Measurements from ENCODE around the gene TBC1D22A.

DNA sequence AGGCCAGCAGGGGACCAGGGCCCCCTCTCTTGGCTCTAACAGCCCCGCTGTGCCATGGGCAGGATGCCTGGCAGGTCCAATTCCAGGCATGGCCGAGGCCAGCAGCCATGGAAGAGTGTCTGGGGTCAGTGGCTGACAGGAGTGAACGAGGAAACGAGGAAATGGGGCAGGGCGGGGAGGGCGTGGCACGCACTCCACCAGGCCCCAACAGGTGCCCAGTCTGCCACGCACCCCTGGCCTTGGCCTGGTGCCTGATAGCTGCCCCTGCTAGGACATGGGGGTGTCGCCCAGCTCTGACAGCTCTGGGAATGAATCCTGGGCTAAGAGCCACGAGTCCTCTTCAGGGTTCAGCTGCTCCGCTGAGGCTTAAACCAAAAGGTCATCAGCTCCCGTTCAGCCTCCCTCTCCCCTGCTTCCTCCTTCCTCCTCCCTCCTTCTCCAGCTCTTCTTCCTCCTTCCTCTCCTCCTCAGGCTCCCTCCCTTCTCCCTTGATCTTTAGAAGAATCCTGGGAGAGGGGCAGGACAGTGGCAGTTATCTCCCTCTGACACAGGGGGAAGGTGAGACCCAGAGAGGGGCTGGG lies 11.5 kb upstream of the TBC1D22A start:
- TF ChIP-seq CTCFL (IDR thresholded peaks at IDR 0.05; ENCODE audit: borderline replicate concordance, insufficient read depth, low read depth, low read length, poor library complexity, severe bottlenecking) (no peak), EGR1 (conservative IDR thresholded peaks at IDR 0.05) (no peak), SIN3A (IDR thresholded peaks at IDR 0.05; ENCODE audit: borderline replicate concordance in 2 of 2, control insufficient read depth in 1 of 2, low read depth in 2 of 2, low read length in 2 of 2) (no peak), HDAC1 (IDR thresholded peaks at IDR 0.05) (no peak), GMEB1 (CRISPR knock-in tag; IDR thresholded peaks at IDR 0.05) (no peak), ARID2 (IDR thresholded peaks at IDR 0.05) (no peak), TAF1 (IDR thresholded peaks at IDR 0.05; ENCODE audit: control insufficient read depth, extremely low read depth, insufficient read depth, low read length, severe bottlenecking) (no peak), NCOR1 (IDR thresholded peaks at IDR 0.05) (no peak), RFX5 (IDR thresholded peaks at IDR 0.05; ENCODE audit: low read depth, low read length) (no peak), POLR2A (conservative IDR thresholded peaks at IDR 0.05) (no peak), RAD21 (CRISPR knock-in tag; conservative IDR thresholded peaks at IDR 0.05 in 1 of 2, IDR thresholded peaks at IDR 0.05 in 1 of 2) (no peak)
- TF ChIP-seq, protein P1, sequence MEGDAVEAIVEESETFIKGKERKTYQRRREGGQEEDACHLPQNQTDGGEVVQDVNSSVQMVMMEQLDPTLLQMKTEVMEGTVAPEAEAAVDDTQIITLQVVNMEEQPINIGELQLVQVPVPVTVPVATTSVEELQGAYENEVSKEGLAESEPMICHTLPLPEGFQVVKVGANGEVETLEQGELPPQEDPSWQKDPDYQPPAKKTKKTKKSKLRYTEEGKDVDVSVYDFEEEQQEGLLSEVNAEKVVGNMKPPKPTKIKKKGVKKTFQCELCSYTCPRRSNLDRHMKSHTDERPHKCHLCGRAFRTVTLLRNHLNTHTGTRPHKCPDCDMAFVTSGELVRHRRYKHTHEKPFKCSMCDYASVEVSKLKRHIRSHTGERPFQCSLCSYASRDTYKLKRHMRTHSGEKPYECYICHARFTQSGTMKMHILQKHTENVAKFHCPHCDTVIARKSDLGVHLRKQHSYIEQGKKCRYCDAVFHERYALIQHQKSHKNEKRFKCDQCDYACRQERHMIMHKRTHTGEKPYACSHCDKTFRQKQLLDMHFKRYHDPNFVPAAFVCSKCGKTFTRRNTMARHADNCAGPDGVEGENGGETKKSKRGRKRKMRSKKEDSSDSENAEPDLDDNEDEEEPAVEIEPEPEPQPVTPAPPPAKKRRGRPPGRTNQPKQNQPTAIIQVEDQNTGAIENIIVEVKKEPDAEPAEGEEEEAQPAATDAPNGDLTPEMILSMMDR (IDR thresholded peaks at IDR 0.05 in 2 of 3, conservative IDR thresholded peaks at IDR 0.05 in 1 of 3; ENCODE audit: insufficient read depth in 2 of 3, low read depth in 1 of 3, low read length in 3 of 3), result no peak

Measured in K562 (cell line).